H9 (cell line): Measurements from ENCODE around the gene KMT2D. TPM values are rescaled to one million over a fixed set of nuclear protein-coding genes. Genes with fewer than 3 reads are reported as not detected.

Experiments used
- DNase-seq: peaks from one replicate; pipeline ENCODE4 v3.0.0-alpha.2; 2017
- H2AFZ ChIP-seq: one replicate; pipeline ENCODE4 v1.6.1; 2013; ENCODE audit warnings: mild to moderate bottlenecking, low read length, control low read depth, moderate library complexity
- H2AK5ac ChIP-seq: 2 replicates; pipeline ENCODE4 v1.6.1; 2013; ENCODE audit warnings: low read length, control low read depth, mixed read lengths; ENCODE audit not compliant: insufficient read length
- H2BK120ac ChIP-seq: one replicate; pipeline ENCODE4 v1.6.1; 2013; ENCODE audit warnings: low read depth, mild to moderate bottlenecking, low read length, control low read depth, inconsistent platforms; ENCODE audit not compliant: poor library complexity, severe bottlenecking
- H2BK12ac ChIP-seq: 2 replicates; pipeline ENCODE4 v1.6.1; 2013; ENCODE audit warnings: low read length, control low read depth, mixed read lengths, low read depth; ENCODE audit not compliant: insufficient read length
- H2BK15ac ChIP-seq: 2 replicates; pipeline ENCODE4 v1.6.1; 2013; ENCODE audit warnings: low read depth, low read length, control low read depth
- H2BK20ac ChIP-seq: one replicate; pipeline ENCODE4 v1.6.1; 2013; ENCODE audit warnings: low read depth, mild to moderate bottlenecking, low read length, control low read depth, inconsistent platforms; ENCODE audit not compliant: poor library complexity, severe bottlenecking
- H2BK5ac ChIP-seq: 2 replicates; pipeline ENCODE4 v1.6.1; 2013; ENCODE audit warnings: low read length, control low read depth, mixed read lengths; ENCODE audit not compliant: insufficient read length
- H3K14ac ChIP-seq: 2 replicates; pipeline ENCODE4 v1.6.1; 2013; ENCODE audit warnings: low read length, control low read depth; ENCODE audit not compliant: insufficient read depth
- H3K18ac ChIP-seq: 2 replicates; pipeline ENCODE4 v1.6.1; 2013; ENCODE audit warnings: low read depth, mild to moderate bottlenecking, mixed read lengths, low read length, control low read depth; ENCODE audit not compliant: insufficient read length
- H3K23ac ChIP-seq: 2 replicates; pipeline ENCODE4 v1.6.1; 2013; ENCODE audit warnings: low read length, control low read depth, mixed read lengths, low read depth; ENCODE audit not compliant: insufficient read length
- H3K23me2 ChIP-seq: 2 replicates; pipeline ENCODE4 v1.6.1; 2013; ENCODE audit warnings: low read depth, mild to moderate bottlenecking, mixed read lengths, low read length, control low read depth; ENCODE audit not compliant: insufficient read length, poor library complexity, severe bottlenecking
- H3K27ac ChIP-seq: 2 replicates; pipeline ENCODE4 v1.5.1; 2013; ENCODE audit warnings: low read length, control low read depth, mixed read lengths, low read depth; ENCODE audit not compliant: insufficient read length
- H3K27me3 ChIP-seq: 2 replicates; pipeline ENCODE4 v1.6.1; 2013; ENCODE audit warnings: low read length, control low read depth, inconsistent platforms; ENCODE audit not compliant: insufficient read depth
- H3K4ac ChIP-seq: 2 replicates; pipeline ENCODE4 v1.6.1; 2013; ENCODE audit warnings: low read depth, mild to moderate bottlenecking, control low read depth, inconsistent platforms, low read length, moderate library complexity
- H3K4me1 ChIP-seq: 2 replicates; pipeline ENCODE4 v1.6.1; 2013; ENCODE audit warnings: low read length, control low read depth, inconsistent platforms; ENCODE audit not compliant: insufficient read depth
- H3K4me2 ChIP-seq: 2 replicates; pipeline ENCODE4 v1.6.1; 2013; ENCODE audit warnings: low read length, control low read depth, mixed read lengths; ENCODE audit not compliant: insufficient read length, insufficient read depth
- H3K56ac ChIP-seq: 2 replicates; pipeline ENCODE4 v1.6.1; 2013; ENCODE audit warnings: low read depth, mild to moderate bottlenecking, mixed read lengths, low read length, control low read depth; ENCODE audit not compliant: insufficient read length
- H3K79me1 ChIP-seq: 2 replicates; pipeline ENCODE4 v1.6.1; 2013; ENCODE audit warnings: low read depth, mild to moderate bottlenecking, moderate library complexity, low read length, control low read depth, inconsistent platforms; ENCODE audit not compliant: insufficient read depth, poor library complexity, severe bottlenecking
- H3K79me2 ChIP-seq: 2 replicates; pipeline ENCODE4 v1.6.1; 2013; ENCODE audit warnings: low read length, control low read depth, inconsistent platforms; ENCODE audit not compliant: insufficient read depth
- H3K9ac ChIP-seq: 2 replicates; pipeline ENCODE4 v1.6.1; 2013; ENCODE audit warnings: low read length, control low read depth, mixed read lengths; ENCODE audit not compliant: insufficient read length; ENCODE audit errors: extremely low read depth
- H3K9me3 ChIP-seq: one replicate; pipeline ENCODE4 v1.6.1; 2013; ENCODE audit warnings: low read depth, low read length, inconsistent platforms; ENCODE audit not compliant: control insufficient read depth
- H3T11ph ChIP-seq: one replicate; pipeline ENCODE4 v1.6.1; 2013; ENCODE audit warnings: mild to moderate bottlenecking, low read length, control low read depth, inconsistent platforms
- H4K20me1 ChIP-seq: one replicate; pipeline ENCODE4 v1.6.1; 2013; ENCODE audit not compliant: control insufficient read depth, insufficient read length, insufficient read depth
- H4K5ac ChIP-seq: 2 replicates; pipeline ENCODE4 v1.6.1; 2013; ENCODE audit warnings: low read depth, mild to moderate bottlenecking, mixed read lengths, low read length, control low read depth; ENCODE audit not compliant: insufficient read length
- H4K8ac ChIP-seq: replicated peaks from 2 replicates; pipeline ENCODE4 v1.6.1; 2013; ENCODE audit warnings: low read length, control low read depth, mixed read lengths, low read depth; ENCODE audit not compliant: insufficient read length
- H4K91ac ChIP-seq: 2 replicates; pipeline ENCODE4 v1.6.1; 2013; ENCODE audit warnings: low read depth, mild to moderate bottlenecking, moderate library complexity, mixed read lengths, low read length, control low read depth; ENCODE audit not compliant: insufficient read length
- H3K27ac Mint-ChIP-seq, 3 experiments: 2 replicates in 2 of 3; 3 replicates in 1 of 3; pipeline ENCODE4 v1.8.0; 2020 to 2021; ENCODE audit warnings: mixed read lengths in 3 of 3, mild to moderate bottlenecking in 1 of 3, moderate library complexity in 1 of 3
- H3K27me3 Mint-ChIP-seq: 2 replicates; pipeline ENCODE4 v1.8.0; 2021; ENCODE audit warnings: low read depth, mild to moderate bottlenecking, moderate library complexity, mixed read lengths
- H3K36me3 Mint-ChIP-seq, 3 experiments: 2 replicates in 2 of 3; 3 replicates in 1 of 3; pipeline ENCODE4 v1.8.0; 2020 to 2021; ENCODE audit warnings: low read depth in 3 of 3, mixed read lengths in 3 of 3; ENCODE audit not compliant: insufficient read depth in 1 of 3
- H3K4me1 Mint-ChIP-seq, 2 experiments: 2 replicates each; pipeline ENCODE4 v1.8.0; 2020; ENCODE audit warnings: mixed read lengths in 2 of 2
- H3K4me3 Mint-ChIP-seq, 2 experiments: 2 replicates in 1 of 2; 3 replicates in 1 of 2; pipeline ENCODE4 v1.8.0; 2020 to 2021; ENCODE audit warnings: mild to moderate bottlenecking in 2 of 2, mixed read lengths in 2 of 2, moderate library complexity in 1 of 2
- H3K9me3 Mint-ChIP-seq, 2 experiments: 2 replicates in 1 of 2; 3 replicates in 1 of 2; pipeline ENCODE4 v1.8.0; 2020; ENCODE audit warnings: mild to moderate bottlenecking in 2 of 2, mixed read lengths in 2 of 2, moderate library complexity in 1 of 2
- CTCF ChIP-seq: fragments of 200-600 bp; sonication (generic); conservative IDR thresholded peaks from 3 replicates; pipeline ENCODE4 v1.8.0; 2021; ENCODE audit warnings: antibody characterized with exemption, mild to moderate bottlenecking
- WGBS: extraction: QIAGEN DNeasy Blood & Tissue Kit; methylation state at CpG from one replicate; pipeline ENCODE4 v1.1.7; 2013; ENCODE audit warnings: missing lambda C conversion rate, low lambda C conversion rate, mixed read lengths; ENCODE audit not compliant: insufficient read length; ENCODE audit errors: extremely low coverage; 5-methylcytosine and 5-hydroxymethylcytosine counted together
- total RNA-seq: library from RNA; stranded (reverse); gene quantifications from 2 replicates; pipeline ENCODE4 v1.2.1, GENCODE V29; 2021

KMT2D gene
- total RNA-seq, 1 experiment from 2014 or later, result 93.7 TPM

GRCh38 chr12:49019443-49020324, 40.9 kb downstream of the KMT2D start:
- Histone ChIP-seq H3K56ac (no peak overlapping the region), H3K27ac (no peak overlapping the region), H2BK120ac (peak overlapping the region; percentile 78), H2BK20ac (no peak overlapping the region), H3K9me3 (no peaks in the 10 kb centered on the region), H3K27me3 (no peaks in the 10 kb centered on the region; the same call in 1 of the 2 replicates), H3K4me1 (no peaks in the 10 kb centered on the region), H3K4ac (no peak overlapping the region), H4K91ac (no peak overlapping the region), H3K14ac (no peak overlapping the region), H2BK5ac (no peak overlapping the region), H2BK15ac (no peak overlapping the region), H2AK5ac (no peak overlapping the region), H2BK12ac (peak overlapping the region; percentile 64), H3K79me1 (peaks cover 3% of the 10 kb centered on the region), H3K23ac (no peak overlapping the region), H2AFZ (no peak overlapping the region), H4K5ac (no peak overlapping the region), H3K4me2 (peak overlapping the region; percentile 91), H3K79me2 (no peaks in the 10 kb centered on the region), H3T11ph (no peak overlapping the region), H4K20me1 (no peaks in the 10 kb centered on the region), H4K8ac (no peak overlapping the region), H3K9ac (no peak overlapping the region), H3K18ac (no peak overlapping the region), H3K23me2 (peaks cover 9% of the 10 kb centered on the region)
- Mint-ChIP-seq H3K36me3 (peaks cover 12 to 40% (median 35%) of the 10 kb centered on the region in 3 experiments), H3K9me3 (no peaks in the 10 kb centered on the region), H3K4me3 (peak overlapping the region; percentile 50 to 93), H3K4me1 (peaks cover 15% of the 10 kb centered on the region in 2 experiments), H3K27ac (peak overlapping the region; percentile 81 to 99 (median 91); a peak in 6 of 7 replicates), H3K27me3 (no peaks in the 10 kb centered on the region; the same call in 1 of the 2 replicates)
- no CpG with 5 or more reads among the region's 10 CpGs for WGBS
- DNase-seq, result peak; percentile 75
- TF ChIP-seq CTCF, result peak; percentile 60
